Psoas muscle (tissue), 8 donors: ENCODE results near the gene TMX4. TPM values are rescaled to one million over a fixed set of nuclear protein-coding genes. Genes with fewer than 3 reads are reported as not detected.

ENCODE experiments used
- ATAC-seq, 4 donors: fragments of 200-7000 bp; cut with Tn5 transposase; one replicate each; pipeline ENCODE4 v1.9.1; 2020; ENCODE audit warnings: moderate library complexity in 3 of 4, mild to moderate bottlenecking in 2 of 4
- DNase-seq, 2 donors: peaks; one replicate each; pipeline ENCODE4 v3.0.0-alpha.2; 2020
- H3K27ac ChIP-seq: fragments of 200-600 bp; one replicate; pipeline ENCODE4 v1.8.0; 2022
- H3K27me3 ChIP-seq, 3 donors: fragments of 200-600 bp in 1 of 3; one replicate each; pipeline versions ENCODE4 v1.6.1 to v1.8.0; 2013 to 2022; ENCODE audit warnings: low read length in 2 of 3, mild to moderate bottlenecking in 2 of 3, moderate library complexity in 1 of 3; ENCODE audit not compliant: insufficient read depth in 3 of 3
- H3K36me3 ChIP-seq, 2 donors: fragments of 200-600 bp in 1 of 2; one replicate each; pipeline versions ENCODE4 v1.6.1 to v1.8.0; 2013 to 2022; ENCODE audit warnings: low read depth in 1 of 2, mild to moderate bottlenecking in 1 of 2, moderate library complexity in 1 of 2; ENCODE audit not compliant: insufficient read depth in 1 of 2
- H3K4me1 ChIP-seq: fragments of 200-600 bp; one replicate; pipeline ENCODE4 v1.8.0; 2022
- H3K4me3 ChIP-seq: fragments of 200-600 bp; one replicate; pipeline ENCODE4 v1.8.0; 2022; ENCODE audit warnings: mild to moderate bottlenecking
- H3K9me3 ChIP-seq: fragments of 200-600 bp; one replicate; pipeline ENCODE4 v1.8.0; 2022
- CTCF ChIP-seq: fragments of 200-600 bp; IDR thresholded peaks from one replicate; pipeline ENCODE4 v1.8.0; 2022; ENCODE audit warnings: antibody characterized with exemption
- WGBS, 3 donors: extraction: QIAGEN DNeasy Blood & Tissue Kit; methylation state at CpG; one replicate each; pipeline versions ENCODE4 v1.1.6 to v1.1.7; 2013; 5-methylcytosine and 5-hydroxymethylcytosine counted together
- intact Hi-C, 2 donors: fragments of 100-400 bp; cut with DNase I; formaldehyde crosslinking; loops; one replicate each; pipeline versions ENCODE4 v1.11.0 to v1.14.2; 2022
- polyA plus RNA-seq, 3 donors: library from polyadenylated mRNA; stranded (reverse); fragments of 200-250 nt; gene quantifications; one replicate each; pipeline ENCODE4 v1.2.3, GENCODE V29; 2013
- total RNA-seq, 4 donors: library from RNA; stranded (reverse); fragmentation: NEBNext Ultra II Directional in 2 of 4; extraction: Animal tissue kit (Norgen Biotek cat#: 25700) in 2 of 4; gene quantifications; one replicate each; pipeline versions ENCODE4 v1.2.1 to v1.2.4, GENCODE V29; 2021 to 2023
- donor health status: healthy with polysubstance abuse.
- donor health status: DM: no; HTN: no; CAD: no; lungs with moderate emphysema.
- donor health status: Bipolar disorder and iron deficiency.
- donor health status: healthy.
- donor health status: DM: yes; HTN: yes; CAD: no.
- donor health status: DM: no; HTN: no; CAD: no.
- donor health status: DM: no; HTN: no; CAD: no.
- donor health status: DM: yes; HTN: yes; CAD: no.

Gene TMX4
- total and polyA plus RNA-seq, 7 donors = 9.3 to 66.7 (median 42.7) TPM

DNA sequence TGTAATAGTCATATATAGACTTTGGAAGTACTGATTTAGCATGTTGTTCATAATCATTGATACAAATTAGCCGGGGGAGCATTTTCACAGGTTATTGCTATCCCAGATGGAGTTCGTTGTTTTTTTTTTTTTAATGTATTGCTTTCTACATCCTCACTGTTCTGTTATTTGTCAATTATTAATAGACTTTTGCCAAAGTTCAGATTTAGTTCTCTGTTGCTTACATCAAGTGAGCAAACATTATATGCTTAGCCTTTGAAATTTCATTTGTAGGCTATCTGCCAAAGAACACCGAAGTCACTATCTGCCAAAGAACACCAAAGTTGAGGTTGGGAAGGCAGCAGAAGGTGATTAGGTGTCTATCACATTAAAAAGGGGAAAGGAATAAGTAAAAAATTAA lies 79.2 kb downstream of the TMX4 start, which contains the start of gene HAO1:
TSS of gene HAO1 (minus strand) at position 118 of the 400 bp plus-strand sequence. CDS start at position 82, 36 bp downstream.
- no peak for TF ChIP-seq CTCF
- Histone ChIP-seq H3K27ac (no peak within 1 kb of the TSS), H3K27me3 (no peaks in the 10 kb centered on the region), H3K4me1 (no peaks in the 10 kb centered on the region), H3K36me3 (no peaks in the 10 kb centered on the region), H3K9me3 (no peaks in the 10 kb centered on the region), H3K4me3 (no peak within 1 kb of the TSS)
- no peak for ATAC-seq
- no peak for DNase-seq
- intact Hi-C loops = no loop called here
- WGBS, 3 donors = 90 to 92% (median 90%) methylated on average over 3 of the region's 3 CpGs

DNA sequence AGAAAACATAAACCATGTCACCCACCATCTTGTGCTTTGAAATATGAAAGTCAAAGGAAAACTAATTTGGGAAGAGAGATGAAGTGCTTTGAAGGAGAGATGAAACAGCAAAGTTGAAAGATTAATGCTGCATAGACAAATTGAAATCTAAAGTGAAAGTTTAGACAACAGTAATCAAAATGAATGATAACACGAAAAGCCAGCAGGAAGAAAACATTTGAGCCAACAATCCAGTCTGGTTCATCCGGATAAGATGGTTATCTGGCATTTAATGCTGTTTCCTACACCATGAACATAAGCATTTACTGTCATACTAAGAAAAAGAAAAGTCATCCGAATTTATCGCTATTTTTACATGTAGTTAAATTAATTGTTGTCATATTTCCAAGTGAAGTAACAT lies 79.9 kb downstream of the TMX4 start:
- TF ChIP-seq CTCF = no peak
- ATAC-seq (no peak), DNase-seq (no peak)
- no peaks in the 10 kb centered on the region for H3K4me1 ChIP-seq
- no peaks in the 10 kb centered on the region for H3K9me3 ChIP-seq
- H3K4me3 ChIP-seq = no peak overlapping the region
- H3K27me3 ChIP-seq = no peaks in the 10 kb centered on the region
- intact Hi-C loops = loop anchor here in 1 of 2 donors (5.0 kb wide), 1 partner anchor 783 kb away; no protein-coding TSS in a partner anchor
- 60 to 66% (median 61%) methylated on average over 4 of the region's 4 CpGs for WGBS, 3 donors
- no peak overlapping the region for H3K27ac ChIP-seq
- H3K36me3 ChIP-seq = no peaks in the 10 kb centered on the region

DNA sequence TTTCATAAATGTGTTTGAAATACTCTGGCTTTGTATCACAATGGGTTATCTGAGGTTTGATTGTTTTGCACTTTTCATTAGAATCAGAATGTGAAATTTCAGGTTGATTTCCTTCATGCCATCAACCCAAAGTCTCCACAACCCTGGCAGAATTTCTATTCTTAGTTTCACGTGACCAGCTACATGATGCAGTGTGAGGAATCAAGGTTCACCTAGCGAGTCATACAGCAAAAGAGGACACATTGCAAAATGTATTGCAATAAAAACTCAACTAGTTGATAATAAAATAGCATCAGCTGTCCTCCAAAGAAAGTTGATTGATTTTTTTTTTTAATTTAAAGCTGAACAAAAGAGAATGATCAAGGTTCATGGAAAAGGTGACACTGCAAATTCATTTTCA lies 81.5 kb downstream of the TMX4 start:
- Histone ChIP-seq H3K4me1 (no peaks in the 10 kb centered on the region), H3K36me3 (no peaks in the 10 kb centered on the region), H3K27me3 (no peaks in the 10 kb centered on the region), H3K9me3 (no peaks in the 10 kb centered on the region), H3K4me3 (no peak overlapping the region), H3K27ac (no peak overlapping the region)
- intact Hi-C loops = loop anchor here in 1 of 2 donors (5.0 kb wide), 1 partner anchor 784 kb away; no protein-coding TSS in a partner anchor
- 67 to 91% (median 70%) methylated on average over 2 of the region's 2 CpGs for WGBS, 3 donors
- ATAC-seq (no peak), DNase-seq (no peak)
- no peak for TF ChIP-seq CTCF

GRCh38 chr20:7937328-7937727 lies 82.2 kb downstream of the TMX4 start:
- Histone ChIP-seq H3K27ac (no peak overlapping the region), H3K36me3 (no peaks in the 10 kb centered on the region), H3K4me1 (no peaks in the 10 kb centered on the region), H3K27me3 (no peaks in the 10 kb centered on the region), H3K4me3 (no peak overlapping the region), H3K9me3 (no peaks in the 10 kb centered on the region)
- no peak for DNase-seq
- WGBS, 3 donors = 76 to 87% (median 77%) methylated on average over 3 of the region's 3 CpGs
- intact Hi-C loops = loop anchor here (2.0 to 5.0 kb wide), 2 partner anchors 785 kb away; no protein-coding TSS in a partner anchor
- no peak for ATAC-seq
- no peak for TF ChIP-seq CTCF

DNA sequence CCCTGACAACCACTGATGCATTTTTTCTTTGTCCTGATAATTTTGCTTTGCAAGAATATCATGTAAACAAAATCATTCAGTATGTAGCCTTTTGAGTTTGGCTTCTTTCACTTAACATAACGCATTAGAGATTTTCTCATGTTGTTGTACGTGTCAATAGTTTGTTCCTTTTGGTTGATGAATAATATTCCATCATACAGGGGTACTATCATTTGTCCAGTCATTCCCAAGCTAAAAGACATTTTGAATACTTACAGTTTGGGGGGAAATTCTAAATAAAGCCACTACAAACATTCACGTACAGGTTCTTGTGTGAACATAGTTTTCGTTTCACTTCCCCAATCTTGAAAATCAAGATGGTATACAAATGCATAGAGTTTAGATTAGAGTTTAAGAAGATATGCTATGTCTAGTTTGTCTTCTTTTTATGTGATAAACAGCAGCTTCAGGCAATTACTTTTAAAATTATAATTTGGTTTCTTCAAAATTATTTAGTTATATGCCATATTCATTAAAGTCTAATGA lies 84.5 kb downstream of the TMX4 start:
- no peak for DNase-seq
- no peak overlapping the region for H3K4me3 ChIP-seq
- ATAC-seq = no peak
- H3K9me3 ChIP-seq = no peaks in the 10 kb centered on the region
- TF ChIP-seq CTCF = no peak
- no peaks in the 10 kb centered on the region for H3K27me3 ChIP-seq
- no peaks in the 10 kb centered on the region for H3K36me3 ChIP-seq
- WGBS, 3 donors = 91 to 95% (median 92%) methylated on average over 4 of the region's 4 CpGs
- intact Hi-C loops = loop anchor here in 1 of 2 donors (5.0 kb wide), 1 partner anchor 787 kb away; no protein-coding TSS in a partner anchor
- no peak overlapping the region for H3K27ac ChIP-seq
- H3K4me1 ChIP-seq = no peaks in the 10 kb centered on the region
